Activated CD4-positive, alpha-beta T cell treated with anti-CD3 and anti-CD28 coated beads for 48 hours (primary cell): Measurements from ENCODE around the gene SLC35E2B.
A peak's percentile ranks its signal among the peaks of the same experiment; 100 is the strongest.
"Not testable (repeated sequence)": the region's sequence is repeated elsewhere in the genome, so short reads cannot be mapped to it uniquely, and the experiment has no call there.

Experiments
- DNase-seq: peaks from one replicate; pipeline ENCODE4 v3.0.0-alpha.2; 2020

SLC35E2B gene

DNA sequence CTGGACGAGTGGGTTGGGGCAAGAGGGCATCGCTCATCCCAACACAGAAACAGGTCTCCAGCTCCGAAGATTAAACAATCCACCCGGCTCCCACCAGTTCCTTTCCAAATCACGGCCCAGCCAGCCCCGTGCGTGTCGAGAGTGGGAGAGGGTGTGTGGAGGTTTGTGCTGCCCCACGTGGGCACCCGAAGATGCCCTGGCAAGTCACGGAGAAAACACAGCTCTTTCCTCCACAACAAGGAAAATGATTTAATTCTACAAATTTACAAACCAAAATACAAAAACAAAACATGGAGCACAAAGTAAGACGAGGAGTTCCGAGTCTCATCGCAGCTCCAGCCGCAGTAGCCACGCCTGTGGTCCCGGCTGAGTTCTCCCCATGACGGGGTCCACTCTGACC, 9.9 kb upstream of the SLC35E2B start:
- not testable (repeated sequence) for DNase-seq

DNA sequence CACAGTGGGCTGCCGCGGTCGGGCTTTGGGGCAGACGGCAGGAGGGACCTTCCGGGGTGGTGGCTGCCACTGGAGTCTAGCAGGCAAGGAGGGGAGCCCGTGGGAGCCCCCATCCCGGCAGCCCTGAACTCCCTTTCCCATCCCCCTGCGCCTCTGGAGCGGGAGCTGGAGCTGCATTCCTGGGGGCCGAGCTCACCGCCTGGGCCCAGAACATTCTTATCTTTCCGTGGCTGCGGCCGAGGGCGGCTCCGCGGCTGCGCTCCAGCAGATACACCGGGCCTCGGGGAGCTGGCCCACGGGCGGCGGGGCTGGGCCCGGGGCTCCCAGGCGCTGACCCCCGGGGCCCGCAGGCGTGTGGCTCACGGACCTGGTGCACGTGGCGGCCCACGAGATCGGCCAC, 8.0 kb upstream of the SLC35E2B start:
- DNase-seq, result not testable (repeated sequence)

DNA sequence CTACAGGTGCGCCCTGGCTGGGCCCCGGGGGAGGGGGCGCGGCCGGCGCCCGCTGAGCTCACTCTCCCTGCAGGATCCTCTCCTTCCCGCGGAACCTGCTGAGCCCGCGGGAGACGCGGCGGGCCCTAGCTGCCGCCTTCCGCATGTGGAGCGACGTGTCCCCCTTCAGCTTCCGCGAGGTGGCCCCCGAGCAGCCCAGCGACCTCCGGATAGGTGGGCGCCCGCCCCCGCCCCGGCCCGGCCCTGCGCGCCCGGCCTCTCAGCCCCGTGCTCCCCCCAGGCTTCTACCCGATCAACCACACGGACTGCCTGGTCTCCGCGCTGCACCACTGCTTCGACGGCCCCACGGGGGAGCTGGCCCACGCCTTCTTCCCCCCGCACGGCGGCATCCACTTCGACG, 7.5 kb upstream of the SLC35E2B start:
- not testable (repeated sequence) for DNase-seq

DNA sequence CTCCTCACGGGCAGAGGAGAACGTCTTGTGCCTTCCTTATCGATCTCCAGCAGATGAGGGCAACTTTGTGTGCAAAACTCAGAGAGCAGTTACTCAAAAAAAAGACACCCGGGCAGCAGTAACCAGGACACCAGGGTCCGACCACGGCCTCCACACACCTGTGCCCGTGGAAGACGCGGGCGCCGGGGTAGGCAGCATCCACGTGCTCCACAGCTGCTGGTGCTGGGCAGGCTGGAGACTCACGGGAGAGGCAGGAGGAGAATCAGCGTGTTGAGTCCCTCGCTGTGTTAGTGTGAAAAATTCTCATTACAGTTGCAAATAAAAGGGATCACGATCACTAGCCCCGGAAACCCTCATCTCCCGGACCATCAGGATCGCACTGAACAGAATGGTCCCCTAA, 6.5 kb upstream of the SLC35E2B start:
- DNase-seq, result not testable (repeated sequence)

DNA sequence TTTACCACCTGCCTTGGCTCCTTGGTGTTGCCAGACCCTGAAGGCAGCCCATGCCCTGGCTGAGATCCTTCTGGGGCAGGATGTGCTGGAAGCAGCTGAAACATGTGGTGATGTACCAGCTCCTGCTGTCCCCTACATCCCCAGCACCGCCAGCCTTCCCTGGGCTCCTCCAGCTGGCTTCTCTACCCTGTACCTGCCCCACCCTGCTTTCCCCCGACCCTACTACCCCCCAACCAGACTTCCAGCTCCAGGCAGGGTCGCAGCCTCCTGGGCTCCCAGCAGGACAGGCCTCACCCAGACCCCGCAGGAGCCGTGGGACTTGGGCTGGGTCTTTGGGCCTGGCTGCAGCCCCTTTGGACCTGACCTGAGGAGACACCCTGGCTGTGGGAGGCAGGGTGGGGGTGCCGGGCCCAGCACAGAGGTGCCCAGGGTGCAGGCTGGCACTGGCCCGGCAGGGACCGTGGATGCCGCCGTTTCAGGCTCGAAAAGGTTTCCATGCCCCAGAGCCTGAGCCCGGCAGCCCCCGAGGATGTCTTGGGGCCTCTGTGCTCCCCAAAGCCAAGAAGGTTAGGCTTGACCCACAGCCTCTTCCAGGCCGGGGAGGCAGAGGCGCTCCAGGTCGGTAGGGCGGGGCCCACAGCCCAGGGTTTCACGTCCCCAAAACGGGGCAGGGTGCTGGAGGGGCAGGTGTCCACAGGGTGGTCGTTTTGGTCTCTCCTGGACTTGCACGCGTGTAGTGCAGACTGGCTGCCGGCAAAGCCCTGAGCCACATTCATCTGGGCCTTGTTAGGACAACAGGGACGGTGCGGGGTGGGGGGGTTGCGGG, 5.0 kb upstream of the SLC35E2B start:
- not testable (repeated sequence) for DNase-seq

DNA sequence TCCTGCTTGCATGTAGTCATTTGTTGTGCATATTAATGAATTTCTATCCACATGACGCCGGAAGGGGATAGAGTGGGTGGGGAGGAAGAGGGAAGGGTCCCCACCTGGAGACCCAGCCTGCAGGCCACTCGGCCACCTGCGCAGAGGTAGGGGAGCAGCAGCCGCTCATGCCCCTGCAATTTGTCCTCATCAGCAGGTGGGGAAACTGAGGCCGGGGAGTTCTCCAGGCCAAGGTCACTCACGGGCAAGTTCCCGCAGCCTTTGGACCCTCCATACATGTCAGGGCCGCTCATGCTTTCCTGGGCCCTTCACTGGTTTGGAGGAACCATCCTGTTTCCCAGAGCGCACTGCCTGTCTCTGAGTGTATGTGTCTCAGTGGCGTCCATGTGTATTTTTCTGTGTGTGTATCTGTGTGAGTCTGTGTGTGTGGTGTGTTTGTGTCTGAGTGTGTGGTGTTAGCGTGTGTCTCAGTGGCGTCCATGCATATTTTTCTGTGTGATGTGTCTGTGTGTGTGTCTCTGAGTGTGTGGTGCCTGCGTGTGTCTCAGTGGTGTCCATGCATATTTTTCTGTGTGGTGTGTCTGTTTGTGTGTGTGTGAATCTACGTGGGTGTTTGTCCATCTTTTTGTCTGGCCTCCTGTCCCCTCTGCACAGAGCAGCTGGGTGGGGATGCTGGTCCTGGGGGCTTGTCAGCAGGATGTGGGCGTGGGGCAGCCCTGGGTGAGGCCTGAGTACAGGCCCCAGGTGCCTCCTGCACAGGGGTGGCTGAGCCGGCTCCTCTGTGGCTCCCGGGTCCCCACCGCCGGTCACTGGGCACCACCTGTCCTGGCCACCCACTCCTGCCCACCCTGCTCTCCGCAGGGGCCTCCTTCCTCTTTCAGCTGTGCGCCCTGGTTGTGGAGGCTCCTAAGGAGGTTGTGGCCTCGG, 4.1 kb upstream of the SLC35E2B start:
- DNase-seq, result not testable (repeated sequence)

DNA sequence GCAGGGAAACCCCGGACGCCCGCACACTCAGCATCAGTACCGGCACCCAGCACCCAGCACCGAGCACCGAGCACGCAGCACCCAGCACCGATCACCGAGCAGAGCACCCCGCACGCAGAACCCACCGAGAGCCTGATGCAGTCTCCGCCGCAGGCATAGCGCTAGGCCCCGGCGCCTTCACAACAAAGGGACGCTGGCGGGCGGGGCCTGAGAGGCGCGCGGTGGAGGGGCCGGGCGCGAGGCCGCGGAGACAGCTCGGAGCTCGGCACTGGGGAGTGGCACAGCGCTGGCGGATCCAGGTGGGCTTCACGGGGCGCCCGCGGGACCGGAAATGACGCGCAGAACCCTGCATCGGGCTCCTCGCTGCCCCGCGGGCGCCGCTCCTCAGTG, 276 bp downstream of the SLC35E2B start:
- DNase-seq, result peak; percentile 83

DNA sequence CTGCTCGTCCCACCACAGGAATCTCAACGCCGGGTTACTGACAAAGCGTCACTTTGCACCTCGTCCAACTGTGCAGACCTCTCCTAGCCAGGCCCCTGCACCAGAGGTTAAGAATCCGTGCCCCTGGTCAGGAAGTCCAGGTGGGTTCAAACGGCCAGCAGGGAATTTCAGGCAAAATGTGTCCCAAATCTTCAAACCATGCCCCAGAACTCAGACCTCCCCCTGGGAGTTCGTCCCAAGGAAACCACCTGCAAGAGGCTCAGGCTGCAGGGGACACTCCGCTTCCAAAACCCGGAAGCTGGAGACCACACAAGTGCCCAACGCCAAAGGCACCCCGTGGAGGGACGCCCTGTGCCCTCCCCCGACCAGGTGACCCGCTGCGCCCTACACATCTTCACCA, 1.2 kb downstream of the SLC35E2B start:
- DNase-seq, result not testable (repeated sequence)

DNA sequence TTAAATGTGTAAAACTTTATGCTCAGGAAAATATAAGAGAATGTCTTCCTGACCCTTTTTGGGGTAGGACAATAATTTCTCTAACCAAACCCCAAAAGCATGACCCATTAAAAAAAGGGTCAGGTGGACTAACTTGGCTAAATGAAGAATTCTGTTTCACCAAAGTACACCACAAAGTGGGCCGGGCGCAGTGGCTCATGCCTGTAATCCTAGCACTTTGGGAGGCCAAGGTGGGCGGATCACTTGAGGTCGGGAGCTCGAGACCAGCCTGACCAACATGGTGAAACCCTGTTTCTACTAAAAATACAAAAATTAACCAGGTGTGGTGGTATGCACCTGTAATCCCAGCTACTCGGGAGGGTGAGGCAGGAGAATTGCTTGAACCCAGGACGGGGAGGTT, 3.1 kb downstream of the SLC35E2B start:
- not testable (repeated sequence) for DNase-seq

DNA sequence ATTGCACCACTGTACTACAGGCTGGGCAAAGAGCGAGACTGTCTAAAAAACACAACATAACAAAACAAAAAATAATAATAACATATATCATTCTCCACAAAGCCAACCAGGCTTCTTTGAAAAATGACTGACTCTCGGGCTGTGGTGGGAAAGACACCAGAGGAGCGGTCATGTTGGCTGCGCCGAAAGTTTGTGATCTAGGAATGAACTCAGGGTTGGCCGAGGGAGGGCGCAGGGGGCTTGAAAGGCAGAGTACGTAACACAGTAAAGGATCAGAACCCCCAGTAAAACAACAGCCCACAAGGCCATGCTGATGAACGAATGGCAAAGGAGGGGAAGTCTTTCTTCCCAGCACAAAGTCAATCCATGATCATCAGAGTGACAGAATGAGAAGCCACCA, 4.7 kb downstream of the SLC35E2B start:
- no peak for DNase-seq

DNA sequence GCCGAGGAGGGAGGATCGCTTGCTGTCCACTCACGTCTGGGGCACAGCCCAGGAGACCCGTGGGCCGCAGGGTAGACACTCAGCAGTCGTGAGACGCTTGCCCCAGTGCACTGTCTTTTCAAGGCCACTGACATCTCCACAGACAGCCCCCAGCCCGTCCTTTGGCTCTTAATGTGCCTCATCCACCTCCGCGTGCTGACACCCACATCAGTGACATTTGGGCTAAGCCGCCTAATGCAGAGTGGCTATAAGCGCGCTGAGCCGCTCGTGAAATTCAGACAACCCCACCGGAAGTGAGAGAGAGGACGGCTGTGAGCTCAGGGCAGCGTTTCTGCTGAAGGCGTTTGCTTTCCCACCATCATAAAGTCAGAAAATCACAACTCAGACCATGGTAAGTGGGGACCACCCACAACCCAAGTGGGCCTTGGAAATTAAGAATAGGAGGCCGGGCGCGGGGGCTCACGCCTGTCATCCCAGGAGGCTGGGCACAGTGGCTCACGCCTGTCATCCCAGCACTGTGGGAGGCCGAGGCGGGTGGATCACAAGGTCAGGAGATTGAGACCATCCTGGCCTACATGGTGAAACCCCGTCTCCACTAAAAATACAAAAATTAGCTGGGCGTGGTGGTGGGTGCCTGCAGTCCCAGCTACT, 8.4 kb downstream of the SLC35E2B start:
- no peak for DNase-seq

DNA sequence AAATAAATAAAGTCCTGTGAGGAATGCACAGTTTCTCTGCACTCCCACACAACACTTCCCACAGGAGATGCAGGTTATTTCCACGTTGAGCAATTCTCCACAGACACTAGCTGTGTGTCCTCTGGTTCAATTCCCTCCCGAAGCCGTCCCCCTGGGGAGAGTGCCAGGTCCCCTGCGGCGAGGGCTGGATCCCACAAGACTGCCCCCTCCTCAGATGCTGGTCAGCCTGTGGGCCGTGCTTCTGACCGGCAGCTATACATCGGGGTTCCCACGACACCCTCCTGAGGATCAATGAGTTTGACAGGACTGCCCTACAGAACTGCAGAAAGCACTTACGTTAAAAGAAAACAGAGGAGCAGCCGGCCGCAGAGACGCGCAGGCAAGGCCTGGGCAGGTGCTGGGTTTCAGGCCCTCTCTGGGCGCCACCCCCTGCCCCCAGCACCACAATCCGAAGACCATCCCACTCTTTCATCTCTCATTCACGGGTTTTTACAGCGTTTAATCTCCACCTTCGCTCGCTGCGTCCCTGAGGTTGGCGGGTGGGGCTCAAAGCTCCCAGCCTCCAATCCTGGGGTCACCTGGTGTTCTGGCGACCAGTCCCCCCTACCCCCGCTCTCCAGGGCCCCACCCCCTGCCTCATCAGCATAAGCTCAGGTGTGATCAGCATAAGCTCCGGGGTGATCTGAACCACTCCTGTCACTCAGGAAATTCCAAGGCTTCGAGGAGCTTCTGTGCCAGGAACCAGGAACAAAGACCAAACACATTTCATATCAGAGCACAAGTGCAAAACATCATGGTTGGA, 9.3 kb downstream of the SLC35E2B start:
- no peak for DNase-seq

DNA sequence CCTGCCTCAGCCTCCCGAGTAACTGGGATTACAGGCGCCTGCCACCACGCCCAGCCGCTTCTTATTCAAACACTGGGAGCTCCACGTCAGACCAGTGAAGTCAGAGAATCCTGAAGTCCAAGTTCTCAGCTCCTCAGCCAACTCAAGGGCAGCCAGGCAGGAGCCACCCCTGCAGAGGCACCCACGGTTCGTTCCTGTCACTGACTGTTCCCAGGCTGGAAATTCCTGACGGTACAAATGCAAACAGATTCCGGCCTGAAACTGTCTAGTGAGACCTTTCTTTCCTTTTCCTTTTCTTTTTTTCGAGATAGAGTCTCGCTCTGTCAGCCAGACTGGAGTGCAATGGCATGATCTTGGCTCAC, 11.7 kb downstream of the SLC35E2B start:
- DNase-seq, result no peak

DNA sequence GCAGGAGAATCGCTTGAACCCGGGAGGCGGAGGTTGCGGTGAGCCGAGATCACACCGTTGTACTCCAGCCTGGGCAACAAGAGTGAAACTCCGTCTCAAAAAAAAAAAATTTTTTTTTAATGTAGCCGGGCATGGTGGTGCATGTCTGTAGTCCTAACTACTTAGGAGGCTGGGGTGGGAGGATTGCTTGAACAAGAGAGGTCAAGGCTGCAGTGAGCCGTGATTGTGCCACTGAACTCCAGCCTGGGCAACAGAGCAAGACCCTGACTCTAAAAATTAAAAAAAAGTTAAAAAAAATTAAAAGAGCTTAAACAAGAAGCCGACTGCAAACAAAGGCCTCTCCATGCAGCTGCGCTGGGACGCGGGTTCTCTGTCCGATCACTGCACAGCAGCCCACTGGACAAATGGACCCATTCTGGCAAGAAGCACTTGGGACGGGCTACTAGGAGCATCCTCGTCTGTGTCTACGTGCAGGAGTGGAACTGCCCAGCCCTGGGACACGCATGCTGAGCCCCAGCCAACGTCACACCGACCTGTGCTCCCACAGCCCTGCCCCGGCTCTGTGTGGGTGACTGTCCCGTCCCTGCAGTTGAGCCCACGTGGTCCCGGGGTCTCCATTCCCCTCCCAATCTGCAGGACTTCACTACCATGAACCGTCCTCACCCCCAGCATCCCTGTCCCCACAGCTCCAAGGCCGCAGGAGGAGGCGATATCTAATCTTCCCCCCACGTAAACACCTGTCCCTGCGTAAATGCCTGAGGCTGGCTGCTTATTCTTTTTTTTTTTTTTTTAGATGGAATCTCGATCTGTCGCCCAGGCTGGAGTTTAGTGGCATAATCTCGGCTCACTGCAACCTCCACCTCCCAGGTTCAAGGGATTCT, 12.3 kb downstream of the SLC35E2B start:
- DNase-seq, result no peak

DNA sequence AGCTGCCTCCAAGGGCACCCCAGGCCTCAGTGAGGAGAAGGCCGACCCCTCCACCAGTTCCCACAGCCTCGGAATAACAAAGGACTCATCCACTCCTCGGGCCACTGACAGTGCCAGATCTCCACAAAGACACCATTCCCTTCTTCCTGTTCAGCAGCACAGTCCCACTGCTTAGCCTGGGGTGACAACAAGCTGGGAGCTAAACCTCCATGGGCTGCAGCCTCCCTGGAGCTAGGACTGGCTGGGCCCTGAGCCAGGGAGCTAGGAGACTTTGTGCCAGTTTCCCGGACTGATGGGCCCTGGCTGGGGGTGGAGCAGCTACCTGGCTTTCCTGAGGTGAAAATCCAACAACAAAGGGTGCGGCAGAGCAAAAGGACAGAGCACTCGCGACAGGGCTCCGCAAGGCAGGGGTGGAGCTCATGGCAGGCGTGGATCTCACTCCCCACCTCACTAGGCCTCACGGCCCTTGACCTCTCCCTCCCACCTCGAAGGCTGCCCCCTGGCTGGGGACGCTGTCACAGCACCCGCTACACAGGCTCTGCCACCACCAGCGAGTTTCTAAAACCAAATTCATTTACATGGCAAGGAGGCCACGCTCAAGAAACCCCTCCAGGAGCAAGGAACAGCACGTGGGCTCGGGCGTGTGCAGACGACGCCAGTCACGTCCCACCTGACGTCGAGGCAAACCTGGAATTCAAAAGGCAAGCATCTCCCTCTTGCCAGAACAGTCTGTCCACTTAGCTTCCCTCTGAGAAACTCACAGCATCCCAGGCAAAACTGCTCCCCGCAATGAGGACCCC, 13.8 kb downstream of the SLC35E2B start:
- DNase-seq, result peak; percentile 81

DNA sequence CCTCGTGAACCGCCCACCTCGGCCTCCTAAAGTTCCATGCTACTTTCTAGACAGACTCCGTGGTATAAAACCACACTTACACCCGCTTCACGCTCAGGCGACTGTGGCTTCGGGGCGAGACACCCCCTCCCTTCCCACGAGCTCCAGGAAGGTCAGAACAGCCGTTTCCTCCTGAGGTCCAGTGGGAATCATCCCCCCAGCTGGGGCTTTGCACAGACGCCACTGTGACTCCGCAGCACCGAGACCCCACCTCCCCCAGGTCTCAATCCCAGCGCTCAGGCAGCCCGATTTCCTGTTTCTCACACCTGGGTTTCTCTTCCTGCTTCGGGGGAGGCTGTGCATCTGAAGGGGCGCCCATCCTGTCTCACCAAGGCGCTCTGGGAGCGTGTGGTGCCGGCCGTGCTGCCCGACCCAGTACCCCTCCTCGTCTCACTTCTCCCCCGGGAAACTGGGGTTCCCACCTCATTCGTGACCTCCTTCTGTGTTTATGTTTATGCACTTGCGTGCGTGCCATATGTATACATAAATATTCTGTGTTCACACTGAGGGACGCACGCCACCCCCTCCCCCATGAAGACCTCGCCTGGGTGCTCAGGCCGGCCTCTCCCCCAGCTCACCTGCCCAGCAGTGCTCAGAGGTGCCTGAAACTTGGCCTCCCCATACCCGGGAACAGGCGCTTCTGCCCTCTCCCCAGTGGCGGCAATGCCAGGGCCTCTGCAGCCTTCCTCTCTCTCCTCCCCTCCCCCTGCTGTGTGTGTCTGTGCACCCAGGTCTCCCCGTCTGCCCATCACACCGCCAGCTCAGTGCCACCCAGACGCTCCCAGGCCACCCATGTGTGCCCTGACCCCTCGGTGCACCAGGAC, 14.6 kb downstream of the SLC35E2B start:
- DNase-seq, result peak; percentile 56

DNA sequence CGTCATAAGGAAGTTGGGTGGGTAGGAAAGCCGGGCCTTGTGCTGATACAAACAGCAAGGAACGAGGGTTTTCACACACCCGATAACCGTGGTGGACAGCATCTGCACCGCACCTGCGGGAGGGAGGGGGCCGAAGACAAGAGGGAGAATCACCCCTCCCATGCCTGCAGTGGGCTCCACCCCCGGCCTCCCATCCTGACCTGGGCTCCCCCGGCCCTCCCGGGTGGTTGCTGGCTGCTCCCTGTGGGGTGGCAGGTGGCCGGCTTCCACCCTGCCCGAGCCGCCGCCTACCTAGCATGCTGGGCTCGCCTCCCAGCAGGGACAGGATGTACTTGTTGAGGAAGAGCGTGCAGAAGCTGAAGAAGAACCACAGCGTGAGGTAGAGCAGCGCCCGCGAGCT, 16.5 kb downstream of the SLC35E2B start:
- not testable (repeated sequence) for DNase-seq

DNA sequence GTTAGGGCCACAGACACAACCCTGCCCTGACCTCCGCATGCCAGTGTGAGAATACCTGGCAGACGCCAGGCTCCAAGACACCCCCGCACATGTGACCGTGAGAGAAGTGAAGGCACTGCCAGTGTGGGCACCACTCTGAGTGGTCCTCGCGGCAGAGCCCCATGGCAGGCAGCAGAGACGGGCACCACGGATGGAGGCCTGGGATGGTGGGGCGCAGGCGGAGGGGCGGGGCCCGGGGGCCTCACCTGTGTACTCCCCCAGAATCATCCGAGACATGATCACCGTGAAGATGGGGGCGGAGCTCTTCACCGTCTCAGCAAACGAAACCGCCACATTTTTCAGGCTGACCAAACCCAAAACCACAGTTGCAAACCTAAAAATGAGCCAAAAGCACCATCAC, 17.4 kb downstream of the SLC35E2B start:
- not testable (repeated sequence) for DNase-seq

DNA sequence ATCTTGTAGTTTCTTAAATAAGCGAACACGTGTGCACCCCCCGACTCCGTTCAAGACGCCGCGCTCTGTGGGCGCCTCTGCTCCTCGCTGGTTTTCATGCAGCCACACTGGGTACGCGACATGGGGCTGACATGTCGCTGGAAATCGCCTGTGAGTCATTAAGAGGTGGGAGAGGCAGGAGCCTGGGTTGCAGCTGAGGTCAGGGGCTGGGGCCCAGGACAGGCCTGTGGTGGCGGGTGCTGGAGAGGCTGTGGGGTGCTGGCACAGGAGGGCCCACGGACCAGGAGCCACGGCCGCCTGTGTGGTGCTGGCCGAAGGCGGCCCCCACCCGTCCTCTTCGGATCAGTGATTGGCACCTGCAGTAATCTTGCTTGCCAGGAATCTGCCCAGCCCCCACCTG, 17.8 kb downstream of the SLC35E2B start:
- not testable (repeated sequence) for DNase-seq
